HepG2 (cell line): ENCODE results near the gene CYLD. TPM values are rescaled to one million over a fixed set of nuclear protein-coding genes. Genes with fewer than 3 reads are reported as not detected.

ENCODE experiments used
- ATAC-seq: fragments of 200-7000 bp; cut with Tn5 transposase; 3 replicates; pipeline ENCODE4 v1.9.1; 2020; ENCODE audit warnings: mild to moderate bottlenecking, moderate library complexity
- BruUV-seq: library from RNA; stranded (reverse); fragments of 400-500 nt; replicated peaks from 2 replicates; lab custom pipeline; 2021; lab: Mats Ljungman, UMichigan
- CTCF ChIA-PET: fragments of 300-600 bp; formaldehyde crosslinking; extraction: SDS; loops from one replicate; lab custom pipeline; 2021; ENCODE audit warnings: low total read pairs, inconsistent platforms, low intra/inter-chr PET ratio; lab: Yijun Ruan, JAX
- POLR2A ChIA-PET: fragments of 350-600 bp; sonication (Branson Sonifier 250); formaldehyde crosslinking; loops from one replicate; lab custom pipeline; 2020; ENCODE audit warnings: antibody characterized with exemption, inconsistent platforms; lab: Yijun Ruan, JAX
- DNase-seq: peaks from one replicate; pipeline ENCODE4 v3.0.0-alpha.2; 2015; ENCODE audit warnings: low spot score
- FAIRE-seq: peaks from 3 replicates; lab custom pipeline; 2011; peaks lifted over from hg19 to GRCh38; lab: Jason Lieb, UNC
- H2AFZ ChIP-seq: one replicate; pipeline ENCODE4 v1.6.1; 2011; ENCODE audit warnings: low read length, inconsistent platforms
- H3K27ac ChIP-seq: fragments of 300-600 bp; 3 replicates; pipeline ENCODE4 v1.8.0; 2011; ENCODE audit warnings: mixed run types, mild to moderate bottlenecking, mixed read lengths, low read length, inconsistent platforms; ENCODE audit not compliant: insufficient read depth; ENCODE audit errors: extremely low read length
- H3K27me3 ChIP-seq, 2 experiments: fragments of 200-600 bp in 1 of 2; 2 replicates in 1 of 2; 3 replicates in 1 of 2; pipeline versions ENCODE4 v1.6.0 to v1.8.0; 2011; ENCODE audit warnings: low read length in 2 of 2, mild to moderate bottlenecking in 2 of 2, moderate library complexity in 2 of 2, inconsistent platforms in 1 of 2; ENCODE audit not compliant: insufficient read depth in 2 of 2, control insufficient read depth in 1 of 2
- H3K36me3 ChIP-seq, 2 experiments: fragments of 200-600 bp in 1 of 2; replicated peaks in 1 of 2; 2 replicates in 1 of 2; 3 replicates in 1 of 2; pipeline versions ENCODE4 v1.5.1 to v1.8.0; 2011; ENCODE audit warnings: low read length in 2 of 2, inconsistent platforms in 1 of 2; ENCODE audit not compliant: insufficient read depth in 2 of 2, control insufficient read depth in 1 of 2
- H3K4me1 ChIP-seq: 2 replicates; pipeline ENCODE4 v1.5.1; 2012; ENCODE audit warnings: low read length, inconsistent platforms; ENCODE audit not compliant: insufficient read depth
- H3K4me2 ChIP-seq: 2 replicates; pipeline ENCODE4 v1.6.0; 2011; ENCODE audit warnings: low read depth, low read length, inconsistent platforms
- H3K4me3 ChIP-seq, 3 experiments: fragments of 200-600 bp in 1 of 3; sonication (generic), shearing (Covaris generic) in 1 of 3; replicated peaks in 1 of 3; 2 replicates each; pipeline ENCODE4 v1.5.1; 2011 to 2016; ENCODE audit warnings: low read length in 3 of 3, inconsistent platforms in 2 of 3, low read depth in 2 of 3, mild to moderate bottlenecking in 2 of 3, control low read depth in 1 of 3, mixed read lengths in 1 of 3; ENCODE audit not compliant: insufficient read depth in 1 of 3
- H3K79me2 ChIP-seq: one replicate; pipeline ENCODE4 v1.6.1; 2011; ENCODE audit warnings: low read length, inconsistent platforms; ENCODE audit not compliant: insufficient read depth
- H3K9ac ChIP-seq: 2 replicates; pipeline ENCODE4 v1.6.0; 2011; ENCODE audit warnings: mild to moderate bottlenecking, low read depth, low read length, inconsistent platforms; ENCODE audit not compliant: insufficient read depth
- H3K9me3 ChIP-seq: 2 replicates; pipeline ENCODE4 v1.5.1; 2012; ENCODE audit warnings: mild to moderate bottlenecking, low read length
- H4K20me1 ChIP-seq: 2 replicates; pipeline ENCODE4 v1.6.0; 2011; ENCODE audit warnings: inconsistent platforms, mild to moderate bottlenecking, low read length, moderate library complexity; ENCODE audit not compliant: insufficient read depth
- CEBPB ChIP-seq: IDR thresholded peaks from 2 replicates; pipeline ENCODE4 v1.6.1; 2011; ENCODE audit warnings: low read depth, low read length, improper control_type of control experiment, borderline replicate concordance
- CREB1 ChIP-seq, 2 experiments: fragments of 450-650 bp in 1 of 2; IDR thresholded peaks; 2 replicates each; pipeline ENCODE4 v1.6.1; 2016 to 2017; ENCODE audit warnings: control low read depth in 1 of 2, mild to moderate bottlenecking in 1 of 2, missing compliant biosample characterization in 1 of 2, missing genetic modification characterization in 1 of 2
- HNF4G ChIP-seq, 2 experiments: sonication (generic) in 1 of 2; formaldehyde crosslinking in 1 of 2; IDR thresholded peaks; 2 replicates each; pipeline versions ENCODE4 v1.4.0 to v1.6.1; 2011 to 2020; ENCODE audit warnings: borderline replicate concordance in 2 of 2, low read depth in 2 of 2, mild to moderate bottlenecking in 2 of 2, low read length in 1 of 2, missing genetic modification reagents in 1 of 2, moderate library complexity in 1 of 2
- NFIB ChIP-seq: sonication (generic); formaldehyde crosslinking; IDR thresholded peaks from 2 replicates; pipeline ENCODE4 v1.9.0; 2021; ENCODE audit warnings: missing genetic modification reagents, mild to moderate bottlenecking, borderline replicate concordance
- RARA ChIP-seq: IDR thresholded peaks from 2 replicates; pipeline ENCODE4 v1.6.1; 2016; ENCODE audit warnings: missing genetic modification reagents, missing compliant biosample characterization
- RARG ChIP-seq: sonication (generic); formaldehyde crosslinking; IDR thresholded peaks from 2 replicates; pipeline ENCODE4 v1.4.0; 2020; ENCODE audit warnings: low read depth, mild to moderate bottlenecking, missing genetic modification reagents
- SNAPC2 ChIP-seq: sonication (generic); formaldehyde crosslinking; IDR thresholded peaks from 2 replicates; pipeline ENCODE4 v1.8.1; 2022; ENCODE audit warnings: mild to moderate bottlenecking, missing genetic modification reagents
- THAP11 ChIP-seq: IDR thresholded peaks from 2 replicates; pipeline ENCODE4 v1.6.1; 2016; ENCODE audit warnings: missing biosample characterization, missing genetic modification reagents
- ZMYM2 ChIP-seq: sonication (generic); formaldehyde crosslinking; IDR thresholded peaks from 2 replicates; pipeline ENCODE4 v1.8.0; 2022; ENCODE audit warnings: mild to moderate bottlenecking, missing genetic modification reagents
- ZNF138 ChIP-seq: sonication (generic); formaldehyde crosslinking; IDR thresholded peaks from 2 replicates; pipeline ENCODE4 v1.5.0; 2020; ENCODE audit warnings: mild to moderate bottlenecking, low read depth, missing genetic modification reagents
- ZNF292 ChIP-seq: sonication (generic); formaldehyde crosslinking; IDR thresholded peaks from 2 replicates; pipeline ENCODE4 v1.8.1; 2022; ENCODE audit warnings: mild to moderate bottlenecking, low read depth, missing genetic modification reagents, borderline replicate concordance
- ZNF383 ChIP-seq: sonication (generic); formaldehyde crosslinking; IDR thresholded peaks from 2 replicates; pipeline ENCODE4 v1.4.0; 2020; ENCODE audit warnings: missing genetic modification reagents, mild to moderate bottlenecking, borderline replicate concordance
- ZNF468 ChIP-seq: sonication (generic); formaldehyde crosslinking; IDR thresholded peaks from 2 replicates; pipeline ENCODE4 v1.8.0; 2022; ENCODE audit warnings: mild to moderate bottlenecking, moderate library complexity, missing genetic modification reagents
- ZNF737 ChIP-seq: sonication (generic); formaldehyde crosslinking; IDR thresholded peaks from 2 replicates; pipeline ENCODE4 v1.5.0; 2020; ENCODE audit warnings: missing genetic modification reagents, mild to moderate bottlenecking, borderline replicate concordance
- ZNF776 ChIP-seq: sonication (generic); formaldehyde crosslinking; IDR thresholded peaks from 2 replicates; pipeline ENCODE4 v1.4.0; 2020; ENCODE audit warnings: mild to moderate bottlenecking, missing genetic modification reagents
- WGBS: methylation state at CpG from one replicate; pipeline ENCODE4 v1.1.6; 2017; ENCODE audit warnings: low lambda C conversion rate; 5-methylcytosine and 5-hydroxymethylcytosine counted together
- in situ Hi-C: cut with HindIII; loops from 2 replicates; pipeline ENCODE4 v1.10.0; 2017; ENCODE audit warnings: low pct_unique_long_range_greater_than_20kb; ENCODE audit not compliant: extremely low pct_ligation_motif_present
- intact Hi-C: fragments of 100-400 bp; cut with micrococcal nuclease; formaldehyde crosslinking; loops from one replicate; pipeline ENCODE4 v1.10.0; 2022; ENCODE audit not compliant: unreplicated experiment
- polyA plus RNA-seq, 8 experiments: library from polyadenylated mRNA; depleted of rRNA in 3 of 8; stranded (reverse) in 7 of 8; unstranded in 1 of 8; fragments of >200 nt; fragmentation: Illumina TruSeq in 4 of 8; extraction: Trizol in 4 of 8; gene quantifications; 2 replicates each; pipeline versions ENCODE4 v1.2.1 to v1.2.3, GENCODE V29; 2011 to 2016; ENCODE audit warnings: low read depth in 4 of 8, missing spikeins in 1 of 8, mixed read lengths in 1 of 8; ENCODE audit not compliant: insufficient read depth in 1 of 8
- total RNA-seq, 5 experiments: library from RNA; depleted of rRNA; stranded (reverse); fragments of >200 nt; fragmentation: Illumina TruSeq; extraction: Trizol; gene quantifications; 2 replicates each; pipeline ENCODE4 v1.2.3, GENCODE V29; 2016; ENCODE audit warnings: low read depth in 1 of 5
- TF ChIP-seq, protein P1 (sequence below): IDR thresholded peaks from 2 replicates; pipeline ENCODE4 v1.6.1; 2018; ENCODE audit warnings: missing genetic modification reagents
- TF ChIP-seq, protein P2 (sequence below): sonication (generic); formaldehyde crosslinking; IDR thresholded peaks from 2 replicates; pipeline ENCODE4 v1.4.0; 2020; ENCODE audit warnings: mild to moderate bottlenecking, missing genetic modification reagents, borderline replicate concordance

The CYLD gene
- total and polyA plus RNA-seq, 2 of the 13 experiments (the other 11 are each of a cell fraction or from before 2014, with no cell fraction given) = 6.1 to 11.4 TPM

DNA sequence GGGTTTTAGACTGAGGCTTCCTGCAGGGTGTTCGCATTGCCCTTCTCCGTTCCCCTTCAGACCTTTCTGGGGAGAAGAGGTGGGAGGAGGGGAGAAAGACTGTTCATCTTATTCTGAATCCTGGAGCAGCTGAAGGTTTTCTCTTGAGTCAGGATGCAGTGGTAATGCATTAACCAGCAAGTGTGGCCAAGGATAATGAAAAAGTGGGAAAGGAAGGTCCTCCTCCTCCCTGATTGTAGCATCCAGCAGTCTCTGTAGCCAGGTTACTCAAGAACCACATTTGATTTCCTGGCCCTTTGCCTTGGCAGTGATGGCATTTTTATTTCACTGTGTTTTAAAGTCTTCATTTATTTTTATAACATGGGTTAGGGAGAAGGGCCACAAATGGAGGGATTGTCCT, 59.1 kb downstream of the CYLD start:
- Histone ChIP-seq H2AFZ (no peak overlapping the region), H3K4me1 (peaks cover 33% of the 10 kb centered on the region), H3K79me2 (no peaks in the 10 kb centered on the region), H3K4me3 (no peak overlapping the region), H3K9ac (no peak overlapping the region), H3K27ac (no peak overlapping the region), H4K20me1 (no peaks in the 10 kb centered on the region), H3K27me3 (no peaks in the 10 kb centered on the region), H3K4me2 (no peak overlapping the region), H3K9me3 (no peaks in the 10 kb centered on the region), H3K36me3 (no peaks in the 10 kb centered on the region)
- in situ Hi-C loops = no loop called here
- POLR2A ChIA-PET = no interaction called here
- BruUV-seq = no TSS peak
- DNase-seq = no peak
- WGBS = 100% methylated on average over 2 of the region's 2 CpGs
- CTCF ChIA-PET = no interaction called here
- intact Hi-C loops = no loop called here
- no peak for FAIRE-seq
- ATAC-seq = no peak
- TF ChIP-seq, protein P1, sequence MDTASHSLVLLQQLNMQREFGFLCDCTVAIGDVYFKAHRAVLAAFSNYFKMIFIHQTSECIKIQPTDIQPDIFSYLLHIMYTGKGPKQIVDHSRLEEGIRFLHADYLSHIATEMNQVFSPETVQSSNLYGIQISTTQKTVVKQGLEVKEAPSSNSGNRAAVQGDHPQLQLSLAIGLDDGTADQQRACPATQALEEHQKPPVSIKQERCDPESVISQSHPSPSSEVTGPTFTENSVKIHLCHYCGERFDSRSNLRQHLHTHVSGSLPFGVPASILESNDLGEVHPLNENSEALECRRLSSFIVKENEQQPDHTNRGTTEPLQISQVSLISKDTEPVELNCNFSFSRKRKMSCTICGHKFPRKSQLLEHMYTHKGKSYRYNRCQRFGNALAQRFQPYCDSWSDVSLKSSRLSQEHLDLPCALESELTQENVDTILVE = no peak
- no peak for TF ChIP-seq ZNF383
- TF ChIP-seq THAP11 = no peak
- TF ChIP-seq SNAPC2 = no peak
- TF ChIP-seq CEBPB = no peak
- no peak for TF ChIP-seq ZNF292 (CRISPR knock-in tag)
- TF ChIP-seq HNF4G (IDR thresholded peaks at IDR 0.05; ENCODE audit: borderline replicate concordance, low read depth, low read length) = no peak
- TF ChIP-seq HNF4G (CRISPR knock-in tag; IDR thresholded peaks at IDR 0.05; ENCODE audit: borderline replicate concordance, low read depth) = no peak
- no peak for TF ChIP-seq ZNF776 (CRISPR knock-in tag)
- TF ChIP-seq ZNF737 (CRISPR knock-in tag) = no peak
- TF ChIP-seq, protein P2, sequence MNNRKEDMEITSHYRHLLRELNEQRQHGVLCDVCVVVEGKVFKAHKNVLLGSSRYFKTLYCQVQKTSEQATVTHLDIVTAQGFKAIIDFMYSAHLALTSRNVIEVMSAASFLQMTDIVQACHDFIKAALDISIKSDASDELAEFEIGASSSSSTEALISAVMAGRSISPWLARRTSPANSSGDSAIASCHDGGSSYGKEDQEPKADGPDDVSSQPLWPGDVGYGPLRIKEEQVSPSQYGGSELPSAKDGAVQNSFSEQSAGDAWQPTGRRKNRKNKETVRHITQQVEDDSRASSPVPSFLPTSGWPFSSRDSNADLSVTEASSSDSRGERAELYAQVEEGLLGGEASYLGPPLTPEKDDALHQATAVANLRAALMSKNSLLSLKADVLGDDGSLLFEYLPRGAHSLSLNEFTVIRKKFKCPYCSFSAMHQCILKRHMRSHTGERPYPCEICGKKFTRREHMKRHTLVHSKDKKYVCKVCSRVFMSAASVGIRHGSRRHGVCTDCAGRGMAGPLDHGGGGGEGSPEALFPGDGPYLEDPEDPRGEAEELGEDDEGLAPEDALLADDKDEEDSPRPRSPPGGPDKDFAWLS = no peak
- TF ChIP-seq CREB1 (IDR thresholded peaks at IDR 0.05) = no peak
- TF ChIP-seq CREB1 (CRISPR knock-in tag; IDR thresholded peaks at IDR 0.05) = no peak
- no peak for TF ChIP-seq ZNF138 (CRISPR knock-in tag)
- TF ChIP-seq NFIB (CRISPR knock-in tag) = no peak
- TF ChIP-seq RARA (CRISPR knock-in tag) = no peak
- TF ChIP-seq ZNF468 (CRISPR knock-in tag) = no peak
- no peak for TF ChIP-seq RARG (CRISPR knock-in tag)
- no peak for TF ChIP-seq ZMYM2
- TF ChIP-seq, all 625 proteins: peak for 0
